Measurements from ENCODE around the gene SKOR2.
"Not testable (repeated sequence)": the region's sequence is repeated elsewhere in the genome, so short reads cannot be mapped to it uniquely, and the experiment has no call there.

SKOR2 gene

GRCh38 chr18:47172476-47172875 is 79.0 kb downstream of the SKOR2 start:
- TF ChIP-seq CTCF (IDR thresholded peaks at IDR 0.05) = no peak
- Histone ChIP-seq H3K27ac (no peak overlapping the region), H3K36me3 (no peaks in the 10 kb centered on the region), H3K4me1 (ENCODE audit: control insufficient read depth in 1 of 2, insufficient read depth in 1 of 2, low read depth in 1 of 2, low read length in 1 of 2) (peaks cover 9 to 11% of the 10 kb centered on the region in 2 experiments), H3K4me3 (ENCODE audit: low read depth in 1 of 2, low read length in 1 of 2) (no peak overlapping the region), H3K27me3 (peaks cover 13% of the 10 kb centered on the region), H3K9me3 (no peaks in the 10 kb centered on the region)

- Histone ChIP-seq H3K4me3 (ENCODE audit: low read depth in 1 of 2, low read length in 1 of 2) (no peak overlapping the region), H3K4me1 (ENCODE audit: control insufficient read depth in 1 of 2, insufficient read depth in 1 of 2, low read depth in 1 of 2, low read length in 1 of 2) (no peaks in the 10 kb centered on the region), H3K36me3 (no peaks in the 10 kb centered on the region), H3K27ac (no peak overlapping the region), H3K27me3 (no peaks in the 10 kb centered on the region), H3K9me3 (no peaks in the 10 kb centered on the region)
- no peak for TF ChIP-seq CTCF (IDR thresholded peaks at IDR 0.05)
Measured at GRCh38 chr18:47168913-47169312, 82.5 kb downstream of the SKOR2 start.

GRCh38 chr18:47168509-47168908 is 83.0 kb downstream of the SKOR2 start:
- Histone ChIP-seq H3K36me3 (no peaks in the 10 kb centered on the region), H3K4me3 (ENCODE audit: low read depth in 1 of 2, low read length in 1 of 2) (no peak overlapping the region), H3K27me3 (no peaks in the 10 kb centered on the region), H3K9me3 (no peaks in the 10 kb centered on the region), H3K4me1 (ENCODE audit: control insufficient read depth in 1 of 2, insufficient read depth in 1 of 2, low read depth in 1 of 2, low read length in 1 of 2) (no peaks in the 10 kb centered on the region), H3K27ac (no peak overlapping the region)
- no peak for TF ChIP-seq CTCF (IDR thresholded peaks at IDR 0.05)

- Histone ChIP-seq H3K36me3 (no peaks in the 10 kb centered on the region), H3K27me3 (no peaks in the 10 kb centered on the region), H3K27ac (no peak overlapping the region), H3K9me3 (no peaks in the 10 kb centered on the region), H3K4me3 (ENCODE audit: low read depth in 1 of 2, low read length in 1 of 2) (no peak overlapping the region), H3K4me1 (ENCODE audit: control insufficient read depth in 1 of 2, insufficient read depth in 1 of 2, low read depth in 1 of 2, low read length in 1 of 2) (no peaks in the 10 kb centered on the region)
- TF ChIP-seq CTCF (IDR thresholded peaks at IDR 0.05) = no peak
Measured at GRCh38 chr18:47166294-47166693, 85.2 kb downstream of the SKOR2 start.

GRCh38 chr18:47163241-47163640 is 88.2 kb downstream of the SKOR2 start:
- no peak overlapping the region for H3K4me3 ChIP-seq (ENCODE audit: low read depth in 1 of 2, low read length in 1 of 2)
- no peaks in the 10 kb centered on the region for H3K27me3 ChIP-seq
- no peak for TF ChIP-seq CTCF (IDR thresholded peaks at IDR 0.05)
- no peaks in the 10 kb centered on the region for H3K36me3 ChIP-seq
- no peaks in the 10 kb centered on the region for H3K4me1 ChIP-seq (ENCODE audit: control insufficient read depth in 1 of 2, insufficient read depth in 1 of 2, low read depth in 1 of 2, low read length in 1 of 2)
- no peaks in the 10 kb centered on the region for H3K9me3 ChIP-seq
- no peak overlapping the region for H3K27ac ChIP-seq

- Histone ChIP-seq H3K9me3 (no peaks in the 10 kb centered on the region), H3K36me3 (no peaks in the 10 kb centered on the region), H3K4me1 (ENCODE audit: control insufficient read depth in 1 of 2, insufficient read depth in 1 of 2, low read depth in 1 of 2, low read length in 1 of 2) (no peaks in the 10 kb centered on the region), H3K27me3 (no peaks in the 10 kb centered on the region), H3K27ac (no peak overlapping the region), H3K4me3 (ENCODE audit: low read depth in 1 of 2, low read length in 1 of 2) (no peak overlapping the region)
- no peak for TF ChIP-seq CTCF (IDR thresholded peaks at IDR 0.05)
Measured at GRCh38 chr18:47160256-47160655, 91.2 kb downstream of the SKOR2 start.

- H3K9me3 ChIP-seq; H3K27ac ChIP-seq; H3K27me3 ChIP-seq; H3K4me3 ChIP-seq (ENCODE audit: low read depth in 1 of 2, low read length in 1 of 2); H3K36me3 ChIP-seq; H3K4me1 ChIP-seq (ENCODE audit: control insufficient read depth in 1 of 2, insufficient read depth in 1 of 2, low read depth in 1 of 2, low read length in 1 of 2): not testable (repeated sequence)
Measured at GRCh38 chr18:47158404-47158803, 93.1 kb downstream of the SKOR2 start.

Measured in neutrophil (primary cell).